Putamen (tissue), 1 donor: ENCODE data around the gene WDR7.
"Not testable (repeated sequence)": the region's sequence is repeated elsewhere in the genome, so short reads cannot be mapped to it uniquely, and the experiment has no call there.

ENCODE experiments used
- DNase-seq: peaks from one replicate; pipeline ENCODE4 v3.0.0-alpha.2; 2016; ENCODE audit warnings: low spot score

The WDR7 gene

DNA sequence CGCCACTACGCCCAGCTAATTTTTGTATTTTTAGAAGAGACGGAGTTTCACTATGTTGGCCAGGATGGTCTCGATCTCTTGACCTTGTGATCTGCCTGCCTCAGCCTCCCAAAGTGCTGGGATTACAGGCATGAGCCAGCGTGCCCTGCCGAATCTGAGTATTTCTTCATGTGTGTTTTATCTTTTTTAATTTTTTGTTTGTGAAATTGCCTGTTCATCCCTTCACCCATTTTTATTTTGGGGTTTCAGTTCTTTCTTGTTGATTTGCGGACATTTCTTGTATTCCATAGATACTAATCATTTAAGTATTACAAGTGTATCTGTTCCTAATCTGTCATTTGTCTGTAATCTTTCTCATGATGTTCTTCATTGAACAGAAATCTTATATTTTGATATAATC, 3.1 kb downstream of the WDR7 start:
- not testable (repeated sequence) for DNase-seq

DNA sequence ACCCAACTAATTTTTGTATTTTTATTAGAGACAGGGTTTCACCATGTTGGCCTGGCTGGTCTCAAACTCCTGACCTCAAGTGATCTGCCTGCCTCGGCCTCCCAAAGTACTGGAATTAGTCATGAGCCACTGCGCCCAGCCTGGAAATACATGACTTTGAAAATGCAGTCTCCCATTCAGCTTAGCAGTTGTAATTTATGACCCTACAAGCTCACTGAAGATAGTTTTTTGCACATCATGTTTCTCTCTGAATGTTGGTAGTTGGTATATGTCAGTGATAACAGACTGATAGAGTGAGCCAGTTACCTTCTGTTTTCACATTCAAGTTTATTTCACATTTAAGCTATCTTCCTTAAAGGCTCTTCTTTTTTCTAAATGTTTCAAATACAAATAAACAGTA, 7.1 kb downstream of the WDR7 start:
- no peak for DNase-seq

- DNase-seq: no peak
Measured at GRCh38 chr18:56659111-56659510, 8.0 kb downstream of the WDR7 start.

GRCh38 chr18:56660655-56661054, 9.5 kb downstream of the WDR7 start:
- DNase-seq: no peak

- DNase-seq: no peak
Measured at GRCh38 chr18:56661360-56662062, 10.4 kb downstream of the WDR7 start.

DNA sequence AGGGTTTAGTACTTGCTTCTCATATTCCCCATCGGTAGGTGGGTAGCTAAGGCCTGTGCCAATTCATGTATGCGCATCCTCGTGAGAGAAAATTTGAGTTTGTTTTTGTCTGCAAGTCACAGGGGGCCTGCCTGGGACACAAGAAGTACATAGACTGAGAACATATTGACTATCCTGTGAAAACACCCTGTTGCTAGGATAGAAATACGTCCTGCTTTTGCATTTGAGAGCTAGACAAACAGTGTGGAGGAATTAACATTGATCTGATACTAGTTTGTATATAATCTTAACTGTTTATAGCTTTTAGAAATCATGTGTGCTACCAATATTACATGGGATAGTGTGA, 10.9 kb downstream of the WDR7 start:
- no peak for DNase-seq

- DNase-seq: no peak
Measured at GRCh38 chr18:56662502-56662901, 11.3 kb downstream of the WDR7 start.

DNA sequence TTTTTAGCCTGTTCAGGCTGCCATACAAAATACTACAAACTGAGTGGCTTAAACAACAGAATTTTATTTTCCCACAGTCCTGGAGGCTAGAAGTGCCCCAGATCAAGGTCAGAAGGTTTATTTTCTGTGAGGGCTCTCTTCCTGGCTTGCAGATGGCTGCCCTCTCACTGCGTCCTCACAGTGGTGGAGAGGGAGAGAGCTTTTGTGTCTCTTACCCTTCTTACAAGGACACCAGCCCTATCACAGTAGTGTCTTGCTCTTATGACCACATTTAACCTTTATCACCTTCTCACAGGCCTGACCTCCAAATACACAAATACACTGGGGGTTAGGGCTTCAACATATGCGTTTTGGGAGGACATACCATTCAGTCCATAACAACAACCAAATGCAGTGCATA, 11.7 kb downstream of the WDR7 start:
- no peak for DNase-seq

- no peak for DNase-seq
Measured at GRCh38 chr18:56672391-56672790, 21.2 kb downstream of the WDR7 start.

GRCh38 chr18:56672981-56673380, 21.8 kb downstream of the WDR7 start:
- no peak for DNase-seq

DNA sequence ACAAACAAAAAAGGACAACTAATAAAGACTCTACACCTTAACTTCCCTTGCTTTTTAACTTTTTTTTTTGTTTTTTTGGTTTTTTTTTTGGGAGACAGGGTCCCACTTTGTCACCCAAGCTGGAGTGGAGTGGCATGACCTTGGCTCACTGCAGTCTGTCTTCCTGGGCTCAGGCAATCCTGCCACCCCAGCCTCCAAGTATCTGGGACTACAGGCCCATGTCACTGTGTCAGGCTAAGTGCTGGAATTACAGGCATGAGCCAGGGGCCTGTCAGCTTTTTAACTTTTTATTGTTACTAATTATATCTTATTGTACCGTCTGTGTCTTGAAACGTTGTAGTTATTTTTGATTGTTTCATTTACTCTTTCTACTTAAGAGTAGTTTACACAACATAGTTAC, 25.5 kb downstream of the WDR7 start:
- DNase-seq: no peak

GRCh38 chr18:56678836-56679565, 27.8 kb downstream of the WDR7 start:
- peak; percentile 38 for DNase-seq

- DNase-seq: no peak
Measured at GRCh38 chr18:56684277-56684676, 33.1 kb downstream of the WDR7 start.

DNA sequence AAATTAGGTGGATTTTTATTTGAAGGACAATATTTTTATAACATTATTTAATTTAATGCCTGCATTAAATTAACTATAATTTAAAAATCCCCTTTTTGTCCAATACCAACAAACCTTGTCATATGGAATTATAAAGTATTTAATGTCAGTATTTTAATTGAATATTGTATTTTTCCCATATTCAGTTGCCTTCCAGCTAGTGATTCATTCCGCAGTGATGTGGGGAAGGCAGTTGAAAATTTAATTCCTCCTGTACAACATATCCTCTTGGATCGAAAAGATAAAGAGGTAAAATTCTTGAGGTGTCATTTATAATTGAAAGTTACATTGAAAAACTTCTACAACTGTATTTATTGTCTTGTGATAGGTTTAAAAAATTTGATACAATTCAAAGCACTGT, 40.4 kb downstream of the WDR7 start:
- no peak for DNase-seq

DNA sequence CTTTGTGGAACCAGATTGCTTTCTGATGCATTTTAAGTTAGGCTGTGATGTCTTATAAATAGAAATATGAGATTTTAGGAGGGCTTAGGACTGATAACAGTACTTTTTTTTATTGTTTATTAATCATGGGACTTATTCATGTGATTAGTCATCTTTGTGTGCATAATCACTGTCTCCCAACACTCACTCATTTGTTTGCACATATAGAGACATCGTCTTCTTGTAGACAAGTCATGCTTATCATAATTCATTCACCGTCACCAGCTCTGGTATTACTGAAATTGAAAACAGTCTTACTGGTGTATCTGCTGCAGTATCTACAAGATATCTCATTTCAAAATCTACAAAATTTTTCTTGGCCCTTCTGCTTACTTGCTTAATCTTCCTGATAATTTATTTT, 45.8 kb downstream of the WDR7 start:
- no peak for DNase-seq

DNA sequence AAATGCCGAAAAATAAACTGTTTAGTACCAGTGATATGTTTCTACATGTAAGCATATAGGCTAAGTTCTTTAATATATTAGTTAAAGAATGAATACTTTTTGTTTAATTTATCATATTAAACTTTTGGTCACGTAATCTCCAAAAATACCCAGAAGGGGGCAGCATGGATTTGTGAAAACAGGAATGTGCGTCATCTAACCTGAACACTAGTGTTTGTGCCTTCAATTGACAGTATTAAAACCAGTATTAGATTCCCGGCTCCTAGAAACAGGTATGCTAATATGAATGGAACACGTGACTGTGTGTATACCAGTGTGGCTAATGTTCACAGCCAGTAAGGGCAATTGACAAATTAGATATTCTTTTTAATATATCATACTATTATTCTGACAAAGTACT, 51.8 kb downstream of the WDR7 start:
- DNase-seq: peak; percentile 41

DNA sequence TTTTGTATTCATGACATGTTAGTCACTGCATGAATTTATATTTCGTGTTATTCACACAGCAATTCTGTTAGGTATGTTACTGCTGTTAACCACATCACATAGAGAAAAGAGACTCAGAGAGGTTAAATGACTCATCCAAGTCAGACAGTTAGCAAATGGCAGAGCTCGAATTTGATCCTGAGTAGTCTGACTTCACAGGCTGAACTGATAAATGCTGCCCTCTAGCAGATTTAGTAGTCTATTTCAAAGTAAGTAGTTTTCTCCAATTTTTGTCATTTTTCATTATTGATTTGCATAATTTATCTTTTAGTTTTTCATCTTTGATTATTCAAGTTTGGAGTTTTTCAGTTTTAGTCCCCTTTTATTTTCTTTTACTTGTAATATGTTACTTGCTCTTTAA, 58.3 kb downstream of the WDR7 start:
- no peak for DNase-seq

DNA sequence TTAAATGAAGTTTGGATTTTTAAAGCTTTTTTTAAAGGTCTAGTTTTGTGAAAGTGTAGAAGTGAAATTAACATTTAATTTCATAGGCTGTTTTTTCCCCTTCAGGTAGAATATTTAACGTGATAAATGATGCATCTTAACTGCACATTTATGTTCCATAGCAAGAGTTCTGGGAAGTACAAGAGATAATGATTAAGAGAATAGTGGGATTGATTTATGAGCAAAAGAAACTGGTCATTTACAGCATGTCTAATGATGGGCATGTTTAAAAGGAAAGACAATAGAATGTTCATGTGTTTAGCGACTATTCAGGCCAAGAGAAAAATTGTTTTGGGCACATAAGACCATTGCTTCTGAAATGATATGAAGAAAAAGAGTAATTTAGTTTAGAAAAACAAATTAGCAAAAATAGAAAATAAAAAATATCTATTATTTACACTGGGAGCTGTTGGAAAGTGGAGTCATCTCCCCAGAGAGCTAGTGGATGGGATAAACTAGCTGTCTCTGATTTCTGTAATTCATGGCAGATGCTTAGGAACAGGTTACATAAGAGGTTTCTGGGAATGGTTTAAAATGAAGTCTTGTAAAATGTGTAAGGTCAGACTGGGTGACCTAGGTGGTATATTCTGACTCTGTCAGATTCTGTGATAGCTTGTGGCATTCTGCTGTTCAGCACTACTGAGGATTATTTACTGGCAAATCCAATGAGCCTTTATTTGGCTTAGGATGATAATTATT, 60.7 kb downstream of the WDR7 start:
- DNase-seq: no peak

DNA sequence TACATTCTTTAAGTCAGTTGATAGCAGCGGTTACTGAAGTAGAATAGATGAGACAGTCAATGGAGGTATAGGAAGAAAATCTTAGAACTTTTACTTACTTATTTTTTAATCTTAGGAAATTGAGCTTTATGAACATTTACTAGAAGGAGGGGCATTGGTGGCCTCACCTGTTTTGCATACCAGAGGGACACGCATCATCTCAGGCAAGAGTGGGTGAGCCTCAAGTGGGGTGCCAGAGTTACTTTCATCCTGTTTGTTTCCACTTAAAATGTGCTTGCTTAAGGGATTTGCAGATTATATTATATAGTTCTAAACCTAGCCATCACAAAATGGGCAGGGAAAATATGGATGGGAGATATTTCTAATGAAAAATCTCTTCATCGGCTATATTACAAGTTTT, 61.6 kb downstream of the WDR7 start:
- DNase-seq: no peak

- no peak for DNase-seq
Measured at GRCh38 chr18:56715121-56715520, 64.0 kb downstream of the WDR7 start.

GRCh38 chr18:56716692-56717146, 65.6 kb downstream of the WDR7 start:
- no peak for DNase-seq

GRCh38 chr18:56721031-56721430, 69.9 kb downstream of the WDR7 start:
- no peak for DNase-seq

- DNase-seq: no peak
Measured at GRCh38 chr18:56721491-56721890, 70.3 kb downstream of the WDR7 start.
